ENCODE measurements around the gene CDKAL1.

DNA sequence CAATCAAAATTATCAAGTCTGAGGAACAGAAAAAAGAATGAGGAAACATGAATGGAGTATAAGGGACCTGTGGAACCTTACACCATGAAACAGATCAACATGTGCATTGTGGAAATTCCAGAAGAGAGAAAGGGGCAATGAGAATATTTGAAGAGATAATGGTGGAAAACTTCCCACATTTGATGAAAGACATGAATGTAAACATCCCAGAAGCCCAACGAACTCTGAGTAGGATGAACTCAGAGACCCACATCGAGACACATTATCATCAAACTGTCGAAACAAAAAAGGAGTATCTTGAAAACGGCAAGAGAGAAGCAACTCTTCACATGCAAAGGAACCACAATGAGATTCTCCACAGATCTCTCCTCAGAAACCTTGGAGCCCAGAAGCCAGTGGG is 371.1 kb downstream of the CDKAL1 start:
- TF ChIP-seq ZNF30 (CRISPR knock-in tag; IDR thresholded peaks at IDR 0.05) (no peak), GLI4 (CRISPR knock-in tag; IDR thresholded peaks at IDR 0.05; ENCODE audit: borderline replicate concordance) (no peak), EED (CRISPR knock-in tag; IDR thresholded peaks at IDR 0.05) (no peak), CHD2 (IDR thresholded peaks at IDR 0.05; ENCODE audit: low read depth, low read length) (no peak), SALL2 (CRISPR knock-in tag; IDR thresholded peaks at IDR 0.05) (no peak), SETDB1 (CRISPR knock-in tag; IDR thresholded peaks at IDR 0.05; ENCODE audit: borderline replicate concordance) (no peak), KDM5A (IDR thresholded peaks at IDR 0.05; ENCODE audit: borderline replicate concordance, low read length) (no peak)
- TF ChIP-seq, protein P1, sequence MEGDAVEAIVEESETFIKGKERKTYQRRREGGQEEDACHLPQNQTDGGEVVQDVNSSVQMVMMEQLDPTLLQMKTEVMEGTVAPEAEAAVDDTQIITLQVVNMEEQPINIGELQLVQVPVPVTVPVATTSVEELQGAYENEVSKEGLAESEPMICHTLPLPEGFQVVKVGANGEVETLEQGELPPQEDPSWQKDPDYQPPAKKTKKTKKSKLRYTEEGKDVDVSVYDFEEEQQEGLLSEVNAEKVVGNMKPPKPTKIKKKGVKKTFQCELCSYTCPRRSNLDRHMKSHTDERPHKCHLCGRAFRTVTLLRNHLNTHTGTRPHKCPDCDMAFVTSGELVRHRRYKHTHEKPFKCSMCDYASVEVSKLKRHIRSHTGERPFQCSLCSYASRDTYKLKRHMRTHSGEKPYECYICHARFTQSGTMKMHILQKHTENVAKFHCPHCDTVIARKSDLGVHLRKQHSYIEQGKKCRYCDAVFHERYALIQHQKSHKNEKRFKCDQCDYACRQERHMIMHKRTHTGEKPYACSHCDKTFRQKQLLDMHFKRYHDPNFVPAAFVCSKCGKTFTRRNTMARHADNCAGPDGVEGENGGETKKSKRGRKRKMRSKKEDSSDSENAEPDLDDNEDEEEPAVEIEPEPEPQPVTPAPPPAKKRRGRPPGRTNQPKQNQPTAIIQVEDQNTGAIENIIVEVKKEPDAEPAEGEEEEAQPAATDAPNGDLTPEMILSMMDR (CRISPR knock-in tag; IDR thresholded peaks at IDR 0.05): no peak
